ENCODE data around the gene KCND2. TPM values are rescaled to one million over a fixed set of nuclear protein-coding genes. Genes with fewer than 3 reads are reported as not detected.

Gene KCND2
- total RNA-seq, 1 donor from 2014 or later = 2.9 TPM

DNA sequence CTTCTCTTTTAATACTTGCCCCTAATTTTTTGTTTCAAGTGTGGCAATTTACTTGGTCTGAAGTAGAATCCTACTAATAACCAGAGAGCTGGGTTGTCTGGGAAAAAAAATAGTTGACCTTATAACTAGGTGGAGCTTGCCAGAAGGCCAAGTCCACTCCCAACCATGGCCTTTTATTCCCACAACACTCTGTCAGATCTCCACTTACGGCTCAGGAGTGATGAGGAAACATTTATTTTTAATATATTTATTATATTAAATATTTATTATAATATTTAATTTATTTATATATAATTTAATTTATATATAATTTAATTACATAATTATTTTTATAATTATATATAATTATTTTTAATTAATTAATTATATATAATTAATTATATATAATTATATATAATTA is 526.2 kb downstream of the KCND2 start:
- H3K27ac Mint-ChIP-seq = no peak overlapping the region
- H3K4me3 Mint-ChIP-seq = no peak overlapping the region
- no peaks in the 10 kb centered on the region for H4K20me1 ChIP-seq (ENCODE audit: low read depth)
- H3F3A ChIP-seq (ENCODE audit: low read depth) = peaks cover 12% of the 10 kb centered on the region
- H3K36me3 ChIP-seq = no peaks in the 10 kb centered on the region
- TF ChIP-seq EZH2 (IDR thresholded peaks at IDR 0.05) = no peak
- no peak for TF ChIP-seq EZH2phosphoT487 (IDR thresholded peaks at IDR 0.05)
- TF ChIP-seq, protein P1, sequence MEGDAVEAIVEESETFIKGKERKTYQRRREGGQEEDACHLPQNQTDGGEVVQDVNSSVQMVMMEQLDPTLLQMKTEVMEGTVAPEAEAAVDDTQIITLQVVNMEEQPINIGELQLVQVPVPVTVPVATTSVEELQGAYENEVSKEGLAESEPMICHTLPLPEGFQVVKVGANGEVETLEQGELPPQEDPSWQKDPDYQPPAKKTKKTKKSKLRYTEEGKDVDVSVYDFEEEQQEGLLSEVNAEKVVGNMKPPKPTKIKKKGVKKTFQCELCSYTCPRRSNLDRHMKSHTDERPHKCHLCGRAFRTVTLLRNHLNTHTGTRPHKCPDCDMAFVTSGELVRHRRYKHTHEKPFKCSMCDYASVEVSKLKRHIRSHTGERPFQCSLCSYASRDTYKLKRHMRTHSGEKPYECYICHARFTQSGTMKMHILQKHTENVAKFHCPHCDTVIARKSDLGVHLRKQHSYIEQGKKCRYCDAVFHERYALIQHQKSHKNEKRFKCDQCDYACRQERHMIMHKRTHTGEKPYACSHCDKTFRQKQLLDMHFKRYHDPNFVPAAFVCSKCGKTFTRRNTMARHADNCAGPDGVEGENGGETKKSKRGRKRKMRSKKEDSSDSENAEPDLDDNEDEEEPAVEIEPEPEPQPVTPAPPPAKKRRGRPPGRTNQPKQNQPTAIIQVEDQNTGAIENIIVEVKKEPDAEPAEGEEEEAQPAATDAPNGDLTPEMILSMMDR (IDR thresholded peaks at IDR 0.05) = no peak
- no peak overlapping the region for H3K4me2 ChIP-seq
- no peak for DNase-seq (ENCODE audit: low spot score)
- no peaks in the 10 kb centered on the region for H3K4me1 ChIP-seq
- no peak overlapping the region for H2AFZ ChIP-seq (replicated peaks)
- no peak overlapping the region for H3K9ac ChIP-seq
- no peak overlapping the region for H3K27ac ChIP-seq
- H3K79me2 ChIP-seq (ENCODE audit: low read depth) = no peaks in the 10 kb centered on the region
- H3K4me3 ChIP-seq = no peak overlapping the region
- peaks cover 21% of the 10 kb centered on the region for H3K36me3 Mint-ChIP-seq
- H3K27me3 ChIP-seq = no peaks in the 10 kb centered on the region
- H3K4me1 Mint-ChIP-seq = peaks cover 3% of the 10 kb centered on the region
- no peaks in the 10 kb centered on the region for H3K9me3 Mint-ChIP-seq
- no peaks in the 10 kb centered on the region for H3K9me3 ChIP-seq (ENCODE audit: low read depth)
- peaks cover 2% of the 10 kb centered on the region for H3K27me3 Mint-ChIP-seq (ENCODE audit: insufficient read depth, low read depth)

Small RNA genes within 50 kb of the gene (small RNA-seq; reads per million reads assigned to genes)
- not detected for gene RNU6-581P
